Muscle layer of colon (tissue), 2 donors: ENCODE measurements around the gene SHISA2.

Source experiments
- H3K27ac ChIP-seq: one replicate; pipeline ENCODE4 v1.7.0; 2013; ENCODE audit warnings: low read depth, mild to moderate bottlenecking, low read length, moderate library complexity
- H3K27me3 ChIP-seq, 2 donors: one replicate each; pipeline ENCODE4 v1.7.0; 2013; ENCODE audit warnings: low read length in 2 of 2, mild to moderate bottlenecking in 2 of 2; ENCODE audit not compliant: insufficient read depth in 2 of 2, control insufficient read depth in 1 of 2
- H3K36me3 ChIP-seq: one replicate; pipeline ENCODE4 v1.7.0; 2013; ENCODE audit warnings: mild to moderate bottlenecking, low read length; ENCODE audit not compliant: insufficient read depth
- H3K4me1 ChIP-seq: one replicate; pipeline ENCODE4 v1.7.0; 2013; ENCODE audit warnings: mild to moderate bottlenecking, low read length; ENCODE audit not compliant: insufficient read depth
- H3K4me3 ChIP-seq, 2 donors: one replicate each; pipeline ENCODE4 v1.7.0; 2013; ENCODE audit warnings: low read length in 2 of 2, low read depth in 1 of 2, mild to moderate bottlenecking in 1 of 2, moderate library complexity in 1 of 2
- H3K9ac ChIP-seq: one replicate; pipeline ENCODE4 v1.7.0; 2013; ENCODE audit warnings: low read length
- H3K9me3 ChIP-seq: one replicate; pipeline ENCODE4 v1.7.0; 2013; ENCODE audit warnings: mild to moderate bottlenecking, low read length
- donor health status: abdominal sarcoma.
- donor health status: Adenocarcinoma of cecum.

SHISA2 gene

GRCh38 chr13:26016189-26016588 is 35.6 kb downstream of the SHISA2 start:
- H3K9ac ChIP-seq: no peak overlapping the region
- peaks cover 0 to 8% of the 10 kb centered on the region in 2 donors for H3K27me3 ChIP-seq
- H3K36me3 ChIP-seq: no peaks in the 10 kb centered on the region
- no peaks in the 10 kb centered on the region for H3K4me1 ChIP-seq
- no peak overlapping the region for H3K27ac ChIP-seq
- H3K4me3 ChIP-seq: no peak overlapping the region
- H3K9me3 ChIP-seq: no peaks in the 10 kb centered on the region

GRCh38 chr13:26015271-26016125 is 36.3 kb downstream of the SHISA2 start:
- no peaks in the 10 kb centered on the region for H3K4me1 ChIP-seq
- no peaks in the 10 kb centered on the region for H3K9me3 ChIP-seq
- no peak overlapping the region for H3K27ac ChIP-seq
- no peaks in the 10 kb centered on the region for H3K36me3 ChIP-seq
- peaks cover 0 to 8% of the 10 kb centered on the region in 2 donors for H3K27me3 ChIP-seq
- H3K9ac ChIP-seq: no peak overlapping the region
- no peak overlapping the region for H3K4me3 ChIP-seq

DNA sequence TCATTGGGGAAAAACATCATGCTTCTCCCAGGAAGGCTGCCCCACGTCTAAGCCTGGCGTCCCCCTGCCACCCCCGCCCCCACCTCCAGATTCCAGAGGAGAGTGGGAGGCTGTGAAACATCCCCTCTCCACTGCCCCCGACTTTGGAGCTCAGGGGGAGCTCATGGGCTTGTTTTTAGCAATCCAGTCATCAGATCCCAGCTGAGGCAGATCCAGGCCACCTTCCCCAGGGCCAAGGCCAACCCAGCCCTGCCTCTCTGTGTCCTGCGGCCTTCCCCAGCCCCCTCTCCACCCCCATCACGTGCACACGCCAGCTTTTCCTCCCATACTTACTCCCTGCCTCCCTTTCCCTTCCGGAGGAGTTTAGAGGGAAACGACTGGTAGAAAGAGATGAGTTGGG is 38.8 kb downstream of the SHISA2 start:
- Histone ChIP-seq H3K4me1 (no peaks in the 10 kb centered on the region), H3K9ac (no peak overlapping the region), H3K36me3 (no peaks in the 10 kb centered on the region), H3K27ac (no peak overlapping the region), H3K4me3 (no peak overlapping the region), H3K27me3 (peaks cover 0 to 8% of the 10 kb centered on the region in 2 donors), H3K9me3 (no peaks in the 10 kb centered on the region)

DNA sequence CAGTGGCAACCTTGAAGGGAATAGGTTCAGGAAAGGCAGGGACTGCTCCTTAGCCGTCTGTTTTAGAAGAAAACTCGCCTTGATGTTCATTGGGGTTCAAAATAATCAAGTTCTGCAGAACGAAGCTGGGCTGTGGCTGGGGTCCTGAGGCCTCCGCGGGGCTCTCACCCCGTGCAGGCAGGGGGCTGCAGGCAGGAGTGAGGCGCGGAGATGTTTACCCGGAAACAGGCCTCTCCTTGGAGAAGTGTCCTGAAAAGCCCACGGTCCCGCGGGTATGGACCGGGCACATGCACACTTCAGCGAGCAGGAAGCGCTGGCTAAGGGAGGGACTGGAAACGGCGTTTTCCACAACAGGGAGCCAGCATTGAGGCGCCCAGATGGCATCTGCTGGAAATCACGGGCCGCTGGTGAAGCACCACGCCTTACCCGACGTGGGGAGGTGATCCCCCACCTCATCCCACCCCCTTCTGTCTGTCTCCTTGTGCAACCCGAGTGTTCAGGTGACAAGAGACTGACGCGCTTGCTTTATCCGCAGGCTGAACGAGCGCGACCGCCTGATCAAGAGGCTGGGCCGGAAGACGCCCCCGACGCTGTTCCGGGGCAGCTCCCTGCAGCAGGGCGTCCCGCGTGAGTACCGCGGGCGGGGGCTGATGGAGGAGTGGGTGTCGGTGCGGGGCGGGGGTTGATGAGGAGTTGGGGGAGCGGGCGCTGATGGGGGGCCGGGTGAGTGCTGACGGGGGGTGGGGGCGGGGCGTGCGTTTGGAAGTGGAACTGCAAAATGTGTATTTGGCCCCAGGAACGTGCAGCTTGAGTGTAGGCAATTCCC is 39.6 kb downstream of the SHISA2 start:
- peaks cover 0 to 8% of the 10 kb centered on the region in 2 donors for H3K27me3 ChIP-seq
- no peak overlapping the region for H3K27ac ChIP-seq
- no peaks in the 10 kb centered on the region for H3K4me1 ChIP-seq
- H3K9ac ChIP-seq: no peak overlapping the region
- peak overlapping the region in 1 of 2 donors; percentile 27 for H3K4me3 ChIP-seq
- H3K36me3 ChIP-seq: no peaks in the 10 kb centered on the region
- H3K9me3 ChIP-seq: no peaks in the 10 kb centered on the region

DNA sequence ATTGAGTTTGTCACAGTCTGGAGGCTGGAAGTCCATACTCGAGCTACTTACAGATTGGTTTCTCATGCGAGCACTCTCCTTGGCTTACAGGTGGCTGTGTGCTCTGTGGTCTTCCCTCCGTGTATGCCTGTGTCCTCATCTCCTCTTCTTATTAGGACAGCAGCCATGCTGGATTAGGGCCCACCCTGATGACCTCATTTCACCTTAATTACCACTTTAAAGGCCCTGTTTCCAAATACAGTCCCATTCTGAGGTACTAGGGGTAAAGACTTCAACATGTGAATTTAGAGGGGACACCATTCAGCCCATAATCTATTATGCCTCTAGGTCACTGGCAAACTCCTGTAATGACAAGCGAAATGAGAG is 40.6 kb downstream of the SHISA2 start:
- Histone ChIP-seq H3K9me3 (no peaks in the 10 kb centered on the region), H3K27ac (no peak overlapping the region), H3K9ac (no peak overlapping the region), H3K4me1 (no peaks in the 10 kb centered on the region), H3K27me3 (peaks cover 0 to 8% of the 10 kb centered on the region in 2 donors), H3K4me3 (no peak overlapping the region), H3K36me3 (no peaks in the 10 kb centered on the region)

GRCh38 chr13:26010487-26011207 is 41.2 kb downstream of the SHISA2 start:
- no peak overlapping the region for H3K9ac ChIP-seq

DNA sequence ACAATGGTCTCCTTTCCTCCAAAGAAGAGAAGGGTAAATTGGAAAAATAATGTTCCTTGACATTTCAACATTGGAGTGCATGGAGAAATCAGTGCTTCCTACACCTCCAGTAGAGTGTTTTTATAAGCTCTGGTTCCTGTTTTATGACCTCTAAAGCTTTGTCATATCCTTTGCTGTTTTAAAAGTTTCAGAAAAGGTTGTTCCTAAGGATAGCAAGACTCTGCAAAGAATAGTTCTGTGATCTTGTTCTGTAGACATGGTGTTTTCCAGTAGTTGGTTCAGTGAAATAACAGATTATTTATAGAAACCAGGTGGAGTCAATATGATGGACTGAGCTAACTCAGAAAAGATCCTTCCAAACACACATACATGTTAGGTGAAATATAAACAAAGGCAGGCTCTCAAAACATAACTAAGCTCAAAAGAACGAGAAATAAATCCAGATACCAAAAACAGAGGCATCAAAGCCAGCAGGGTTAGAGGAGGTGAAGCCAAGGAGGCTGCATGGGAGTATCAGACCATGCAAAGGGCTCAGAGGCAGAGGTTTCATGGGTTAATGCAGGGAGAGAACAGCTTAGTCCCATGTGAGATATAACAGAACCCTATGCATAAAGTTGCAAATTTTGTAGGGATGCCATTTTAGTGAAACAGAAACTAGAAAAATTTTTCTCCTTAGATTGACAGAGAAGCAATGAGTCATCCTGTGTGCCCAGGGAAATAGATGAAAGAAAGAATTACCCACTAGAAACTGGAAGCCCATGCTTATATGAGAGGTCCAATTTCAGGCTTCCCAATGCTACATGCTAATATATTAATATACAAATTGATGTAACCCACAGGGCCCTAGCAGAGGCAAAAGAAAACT is 44.3 kb downstream of the SHISA2 start:
- H3K4me1 ChIP-seq: no peaks in the 10 kb centered on the region
- no peaks in the 10 kb centered on the region for H3K9me3 ChIP-seq
- H3K27ac ChIP-seq: no peak overlapping the region
- H3K36me3 ChIP-seq: no peaks in the 10 kb centered on the region
- H3K27me3 ChIP-seq: peaks cover 0 to 5% of the 10 kb centered on the region in 2 donors
- H3K9ac ChIP-seq: no peak overlapping the region
- no peak overlapping the region for H3K4me3 ChIP-seq

More at GRCh38 chr13:26010487-26011207, 41.2 kb downstream of the SHISA2 start:
- H3K4me3 ChIP-seq: no peak overlapping the region
- H3K9me3 ChIP-seq: no peaks in the 10 kb centered on the region
- H3K27ac ChIP-seq: no peak overlapping the region
- H3K4me1 ChIP-seq: no peaks in the 10 kb centered on the region
- H3K27me3 ChIP-seq: peaks cover 0 to 8% of the 10 kb centered on the region in 2 donors
- no peaks in the 10 kb centered on the region for H3K36me3 ChIP-seq
